AG09309 (cell line): ENCODE results near the gene HSD3B2.

ENCODE experiments used
- DNase-seq: peaks from one replicate; pipeline ENCODE4 v3.0.0-alpha.2; 2010; ENCODE audit warnings: low read depth
- H3K4me3 ChIP-seq: 2 replicates; pipeline ENCODE4 v1.5.1; 2011; ENCODE audit warnings: mild to moderate bottlenecking, low read depth, low read length, moderate library complexity; ENCODE audit not compliant: control insufficient read depth
- TF ChIP-seq, protein P1 (sequence below): IDR thresholded peaks from 2 replicates; pipeline ENCODE4 v1.5.1; 2011; ENCODE audit warnings: mild to moderate bottlenecking, low read depth, low read length, inconsistent platforms; ENCODE audit not compliant: insufficient read depth, control insufficient read depth; ENCODE audit errors: missing control alignments

The HSD3B2 gene

DNA sequence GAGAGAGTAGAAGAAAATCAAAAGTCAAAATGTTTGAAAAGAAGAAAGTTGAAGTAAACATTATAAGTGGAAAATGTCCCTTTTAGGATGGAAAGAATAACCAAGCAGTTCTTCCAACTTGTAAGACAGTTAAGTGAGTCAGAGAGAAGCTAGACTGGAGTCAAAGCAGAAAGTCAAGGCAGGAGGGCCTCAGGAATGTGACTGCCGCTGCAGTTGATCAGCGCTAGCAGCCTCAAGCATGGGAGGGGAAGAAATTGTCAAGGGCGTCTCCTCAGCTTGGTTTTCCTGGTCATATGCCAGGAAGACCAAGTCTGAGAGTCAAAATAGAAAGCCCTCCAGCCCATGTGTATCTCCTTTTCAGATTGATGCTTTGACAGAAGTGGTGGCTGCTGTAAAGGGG is 23.2 kb upstream of the HSD3B2 start:
- TF ChIP-seq, protein P1, sequence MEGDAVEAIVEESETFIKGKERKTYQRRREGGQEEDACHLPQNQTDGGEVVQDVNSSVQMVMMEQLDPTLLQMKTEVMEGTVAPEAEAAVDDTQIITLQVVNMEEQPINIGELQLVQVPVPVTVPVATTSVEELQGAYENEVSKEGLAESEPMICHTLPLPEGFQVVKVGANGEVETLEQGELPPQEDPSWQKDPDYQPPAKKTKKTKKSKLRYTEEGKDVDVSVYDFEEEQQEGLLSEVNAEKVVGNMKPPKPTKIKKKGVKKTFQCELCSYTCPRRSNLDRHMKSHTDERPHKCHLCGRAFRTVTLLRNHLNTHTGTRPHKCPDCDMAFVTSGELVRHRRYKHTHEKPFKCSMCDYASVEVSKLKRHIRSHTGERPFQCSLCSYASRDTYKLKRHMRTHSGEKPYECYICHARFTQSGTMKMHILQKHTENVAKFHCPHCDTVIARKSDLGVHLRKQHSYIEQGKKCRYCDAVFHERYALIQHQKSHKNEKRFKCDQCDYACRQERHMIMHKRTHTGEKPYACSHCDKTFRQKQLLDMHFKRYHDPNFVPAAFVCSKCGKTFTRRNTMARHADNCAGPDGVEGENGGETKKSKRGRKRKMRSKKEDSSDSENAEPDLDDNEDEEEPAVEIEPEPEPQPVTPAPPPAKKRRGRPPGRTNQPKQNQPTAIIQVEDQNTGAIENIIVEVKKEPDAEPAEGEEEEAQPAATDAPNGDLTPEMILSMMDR: no peak
- no peak overlapping the region for H3K4me3 ChIP-seq
- DNase-seq: no peak

DNA sequence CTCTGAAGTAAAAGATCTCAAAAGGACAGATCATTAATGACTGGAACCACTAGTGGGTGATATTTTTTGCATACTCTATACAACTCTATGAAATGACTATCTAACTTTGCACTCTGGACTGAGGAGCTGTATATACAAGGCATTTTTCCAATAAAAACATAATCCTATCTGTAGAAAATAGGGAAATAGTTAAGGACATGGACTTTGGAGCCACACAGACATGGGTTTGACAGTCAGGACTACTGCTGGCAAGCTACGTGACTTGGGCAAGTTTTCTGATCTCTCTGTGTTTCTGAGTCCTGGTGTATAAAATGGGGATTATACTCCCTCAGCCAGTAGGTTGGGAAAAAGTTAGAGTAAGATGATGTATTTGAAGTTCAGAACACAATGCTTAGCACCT is 20.9 kb upstream of the HSD3B2 start:
- H3K4me3 ChIP-seq: no peak overlapping the region
- no peak for DNase-seq
- TF ChIP-seq, protein P1: no peak

DNA sequence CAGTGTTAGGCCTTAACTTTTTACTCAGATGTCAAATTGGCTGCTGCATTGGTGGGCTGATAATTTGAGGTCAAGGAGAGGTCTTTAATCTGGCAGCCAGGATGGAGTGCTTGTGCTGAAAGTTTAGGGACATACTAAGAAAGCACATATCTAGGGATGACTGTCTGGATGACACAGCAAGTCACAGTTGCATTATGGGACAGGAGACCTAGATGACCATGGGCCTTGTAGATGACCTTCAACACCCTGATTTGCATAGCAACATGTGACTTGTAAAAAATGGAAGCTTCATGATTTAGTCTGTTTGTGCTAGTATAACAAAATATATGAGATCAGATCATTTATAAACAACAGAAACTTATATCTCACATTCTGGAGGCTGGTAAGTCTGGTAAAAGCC is 18.0 kb upstream of the HSD3B2 start:
- no peak overlapping the region for H3K4me3 ChIP-seq
- TF ChIP-seq, protein P1: no peak
- no peak for DNase-seq

DNA sequence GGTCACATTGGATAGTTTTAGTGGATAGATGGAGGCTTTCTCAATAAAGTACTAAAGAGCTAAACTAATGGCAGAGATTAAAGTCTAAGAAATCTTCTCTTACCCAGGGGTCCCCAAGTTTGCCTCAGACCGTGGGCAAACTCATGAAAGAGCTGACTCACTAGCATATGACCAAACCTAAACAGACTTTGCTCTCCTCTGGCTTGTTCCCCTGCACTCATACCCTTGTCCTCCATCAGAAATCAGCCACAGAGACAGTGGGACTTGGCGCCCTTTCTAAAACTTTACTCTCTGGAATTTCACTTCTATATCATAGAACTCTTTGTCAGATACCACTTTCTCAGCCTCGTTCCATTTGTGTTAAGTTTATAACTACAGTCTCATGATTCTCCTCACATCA is 17.0 kb upstream of the HSD3B2 start:
- H3K4me3 ChIP-seq: no peak overlapping the region
- TF ChIP-seq, protein P1: no peak
- DNase-seq: no peak

DNA sequence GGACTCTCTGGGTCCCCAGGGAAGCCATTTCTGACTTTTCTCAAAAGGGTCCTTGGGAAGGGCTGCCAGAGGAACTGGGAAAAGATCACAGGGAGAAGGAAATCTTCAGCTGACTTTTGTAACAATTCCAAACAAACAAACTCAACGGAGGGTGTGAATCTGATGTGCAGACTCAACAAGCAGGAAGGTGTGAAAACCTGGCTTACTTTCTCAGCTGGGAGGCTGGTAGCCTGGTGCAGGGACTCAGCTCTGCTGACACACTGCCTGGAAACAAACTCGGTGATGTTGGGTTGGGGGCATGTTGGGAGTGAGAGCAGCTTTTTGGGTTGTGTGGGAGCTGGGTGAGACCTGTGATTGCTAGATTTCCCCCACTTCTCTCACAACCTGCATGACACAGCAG is 10.2 kb upstream of the HSD3B2 start:
- H3K4me3 ChIP-seq: no peak overlapping the region
- DNase-seq: no peak
- TF ChIP-seq, protein P1: no peak

DNA sequence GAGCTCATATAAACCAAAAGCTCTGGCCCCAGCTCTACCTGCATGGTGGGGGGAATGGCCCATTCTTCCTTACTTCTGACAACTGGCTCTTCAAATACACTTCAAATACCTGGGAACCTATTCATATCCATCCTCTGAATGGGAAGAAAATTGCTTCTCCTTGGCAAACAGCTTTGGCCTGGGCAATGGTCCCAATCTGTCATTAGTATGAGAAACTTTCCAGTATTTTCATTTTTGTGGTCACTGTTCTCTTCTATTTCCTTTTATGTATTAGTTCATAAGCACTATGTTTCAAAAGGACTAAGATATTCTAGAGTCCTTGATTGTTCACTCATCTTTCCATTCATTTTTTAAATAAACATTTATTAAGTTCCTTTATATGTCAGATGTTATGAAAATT is 5.2 kb upstream of the HSD3B2 start:
- TF ChIP-seq, protein P1: no peak
- DNase-seq: no peak
- H3K4me3 ChIP-seq: no peak overlapping the region

DNA sequence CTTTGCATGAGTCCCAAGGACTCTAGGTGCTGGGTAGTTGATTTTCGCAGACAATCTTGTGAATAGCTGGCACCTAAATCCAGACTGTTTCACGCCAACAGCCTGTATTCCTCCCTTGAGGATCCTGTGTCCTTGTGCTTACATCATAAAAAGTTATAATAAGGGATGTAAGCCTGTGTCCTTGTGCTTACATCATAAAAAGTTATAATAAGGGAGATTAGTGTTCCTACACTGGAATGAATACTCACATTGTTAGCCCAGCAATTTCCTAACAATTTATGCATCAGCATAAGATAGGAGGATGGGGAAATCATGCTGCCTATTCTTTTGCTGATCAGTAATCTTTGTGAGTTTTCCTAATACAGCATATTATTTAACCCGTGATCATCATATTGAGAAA is 4.0 kb upstream of the HSD3B2 start:
- no peak overlapping the region for H3K4me3 ChIP-seq
- DNase-seq: no peak
- TF ChIP-seq, protein P1: no peak
